Common myeloid progenitor, CD34-positive (primary cell): ENCODE measurements around the gene VEGFA.

Source experiments
- CTCF ChIA-PET: fragments of 350-600 bp; sonication (Branson Sonifier 250); formaldehyde crosslinking; loops from one replicate; lab custom pipeline; 2021; ENCODE audit warnings: antibody characterized with exemption; lab: Charles Lee
- POLR2A ChIA-PET: fragments of 350-600 bp; sonication (Branson Sonifier 250); formaldehyde crosslinking; loops from one replicate; lab custom pipeline; 2021; ENCODE audit warnings: antibody characterized with exemption; lab: Charles Lee
- DNase-seq, 3 donors: peaks; one replicate each; pipeline versions ENCODE4 v3.0.0 to v3.0.0-alpha.2; 2013
- H3K27ac ChIP-seq, 2 experiments: 1 replicate in 1 of 2; 2 replicates in 1 of 2; pipeline ENCODE4 v1.7.0; 2013; ENCODE audit warnings: inconsistent platforms in 2 of 2, low read length in 2 of 2, mild to moderate bottlenecking in 2 of 2, low read depth in 1 of 2, moderate library complexity in 1 of 2; ENCODE audit not compliant: severe bottlenecking in 2 of 2, insufficient read depth in 1 of 2, poor library complexity in 1 of 2
- H3K27me3 ChIP-seq, 5 experiments: replicated peaks in 2 of 5; 1 replicate in 3 of 5; 2 replicates in 2 of 5; pipeline versions ENCODE4 v1.6.1 to v1.7.0; 2013; ENCODE audit warnings: low read length in 4 of 5, mild to moderate bottlenecking in 2 of 5, moderate library complexity in 2 of 5, inconsistent platforms in 1 of 5; ENCODE audit not compliant: insufficient read depth in 5 of 5, control insufficient read depth in 4 of 5
- H3K36me3 ChIP-seq, 4 experiments: 1 replicate in 2 of 4; 2 replicates in 2 of 4; pipeline versions ENCODE4 v1.6.1 to v1.7.0; 2013; ENCODE audit warnings: low read length in 3 of 4, control low read depth in 1 of 4, mild to moderate bottlenecking in 1 of 4; ENCODE audit not compliant: control insufficient read depth in 4 of 4, insufficient read depth in 4 of 4
- H3K4me1 ChIP-seq, 4 experiments: 1 replicate in 3 of 4; 2 replicates in 1 of 4; pipeline versions ENCODE4 v1.6.1 to v1.7.1; 2013; ENCODE audit warnings: low read length in 3 of 4, mild to moderate bottlenecking in 3 of 4, control low read depth in 1 of 4, inconsistent platforms in 1 of 4, moderate library complexity in 1 of 4; ENCODE audit not compliant: control insufficient read depth in 4 of 4, insufficient read depth in 4 of 4; ENCODE audit errors: control extremely low read depth in 1 of 4
- H3K4me3 ChIP-seq, 7 experiments: 1 replicate in 4 of 7; 2 replicates in 3 of 7; pipeline versions ENCODE4 v1.5.1 to v1.7.0; 2013; ENCODE audit warnings: mild to moderate bottlenecking in 7 of 7, low read length in 6 of 7, moderate library complexity in 6 of 7, inconsistent platforms in 2 of 7, low read depth in 2 of 7, control low read depth in 1 of 7; ENCODE audit not compliant: insufficient read depth in 4 of 7, control insufficient read depth in 1 of 7; ENCODE audit errors: extremely low read depth in 1 of 7
- H3K9me3 ChIP-seq, 5 experiments: 1 replicate in 4 of 5; 2 replicates in 1 of 5; pipeline versions ENCODE4 v1.6.1 to v1.7.1; 2013; ENCODE audit warnings: low read length in 4 of 5, mild to moderate bottlenecking in 2 of 5, inconsistent platforms in 1 of 5, low read depth in 1 of 5, moderate library complexity in 1 of 5; ENCODE audit not compliant: control insufficient read depth in 4 of 5, insufficient read depth in 2 of 5; ENCODE audit errors: control extremely low read depth in 1 of 5
- WGBS: methylation state at CpG from one replicate; pipeline ENCODE4 v1.1.5; 2013; ENCODE audit not compliant: insufficient coverage; 5-methylcytosine and 5-hydroxymethylcytosine counted together

VEGFA gene

DNA sequence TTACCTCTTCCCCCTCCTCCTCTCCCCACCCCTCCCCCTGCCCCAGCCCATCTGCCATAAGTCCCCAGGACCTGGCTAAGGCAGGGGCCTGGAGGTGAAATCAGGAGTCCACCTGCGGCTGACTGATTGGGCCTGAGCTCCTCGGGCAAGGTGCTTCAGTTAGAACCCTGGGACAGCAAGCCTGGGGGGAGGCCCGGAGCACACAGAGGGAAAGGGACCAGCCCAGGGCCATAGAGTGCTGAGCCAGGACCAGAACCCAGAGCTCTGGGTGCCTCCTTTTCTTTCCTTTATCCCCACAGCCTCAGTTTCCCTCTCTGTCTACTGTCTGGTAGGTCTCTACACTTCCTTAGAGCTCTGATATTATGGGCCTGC lies 35.7 kb upstream of the VEGFA start:
- H3K36me3 ChIP-seq: no peaks in the 10 kb centered on the region
- ChIA-PET POLR2A (interaction anchor here (1.2 kb wide), 1 partner anchor 9 kb away, joined by 4 read pairs; no protein-coding TSS in a partner anchor), CTCF (interaction anchor here (0.8 to 2.6 kb wide), 8 partner anchors 10 to 40 kb away, joined by 3 to 12 read pairs (median 5); partner anchors contain the start of gene VEGFA)
- 83% methylated on average over 1 of the region's 3 CpGs for WGBS
- peak overlapping the region in 1 of 7 experiments; percentile 23 for H3K4me3 ChIP-seq
- no peaks in the 10 kb centered on the region for H3K27me3 ChIP-seq
- no peak for DNase-seq
- H3K9me3 ChIP-seq: peaks cover 0 to 5% (median 0%) of the 10 kb centered on the region in 5 experiments
- H3K4me1 ChIP-seq: peaks cover 2 to 29% (median 22%) of the 10 kb centered on the region in 4 experiments
- H3K27ac ChIP-seq: no peak overlapping the region

DNA sequence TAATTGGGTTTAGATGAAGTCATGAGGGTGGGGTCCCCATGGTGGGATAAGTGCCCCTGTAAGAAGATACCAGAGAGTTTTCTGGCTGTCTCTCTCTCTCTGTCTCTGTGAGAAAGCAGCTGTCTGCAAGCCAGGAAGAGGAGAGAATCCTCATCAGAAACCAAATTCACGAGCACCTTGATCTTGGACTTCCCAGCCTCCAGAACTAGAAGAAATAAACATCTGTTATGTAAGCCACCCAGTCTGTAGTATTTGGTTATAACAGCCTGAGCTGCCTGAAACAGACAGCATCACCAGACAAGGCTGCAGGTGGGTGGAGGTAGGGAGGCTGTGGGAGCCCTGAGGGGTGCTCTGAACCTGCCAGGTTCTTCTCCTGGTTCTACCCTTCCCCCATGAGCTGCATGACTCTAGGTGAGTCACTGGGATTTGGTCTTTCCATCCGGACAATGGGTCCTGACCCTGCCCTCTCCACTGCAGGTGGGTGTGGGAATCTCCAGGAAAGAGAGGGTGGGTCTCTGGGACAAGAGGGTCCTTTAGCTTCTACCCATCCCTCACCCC lies 34.3 kb upstream of the VEGFA start:
- no peak overlapping the region for H3K27ac ChIP-seq
- no peaks in the 10 kb centered on the region for H3K27me3 ChIP-seq
- POLR2A ChIA-PET: interaction anchor here (0.5 kb wide), 1 partner anchor 271 kb away, joined by 4 read pairs; no protein-coding TSS in a partner anchor
- WGBS: 83% methylated on average over 1 of the region's 2 CpGs
- CTCF ChIA-PET: interaction anchor here (0.7 to 2.6 kb wide), 7 partner anchors 11 to 123 kb away, joined by 3 to 12 read pairs (median 5); partner anchors contain the start of gene VEGFA
- DNase-seq: no peak
- no peaks in the 10 kb centered on the region for H3K36me3 ChIP-seq
- H3K4me3 ChIP-seq: no peak overlapping the region
- peaks cover 0 to 5% (median 0%) of the 10 kb centered on the region in 5 experiments for H3K9me3 ChIP-seq
- peaks cover 2 to 29% (median 25%) of the 10 kb centered on the region in 4 experiments for H3K4me1 ChIP-seq

DNA sequence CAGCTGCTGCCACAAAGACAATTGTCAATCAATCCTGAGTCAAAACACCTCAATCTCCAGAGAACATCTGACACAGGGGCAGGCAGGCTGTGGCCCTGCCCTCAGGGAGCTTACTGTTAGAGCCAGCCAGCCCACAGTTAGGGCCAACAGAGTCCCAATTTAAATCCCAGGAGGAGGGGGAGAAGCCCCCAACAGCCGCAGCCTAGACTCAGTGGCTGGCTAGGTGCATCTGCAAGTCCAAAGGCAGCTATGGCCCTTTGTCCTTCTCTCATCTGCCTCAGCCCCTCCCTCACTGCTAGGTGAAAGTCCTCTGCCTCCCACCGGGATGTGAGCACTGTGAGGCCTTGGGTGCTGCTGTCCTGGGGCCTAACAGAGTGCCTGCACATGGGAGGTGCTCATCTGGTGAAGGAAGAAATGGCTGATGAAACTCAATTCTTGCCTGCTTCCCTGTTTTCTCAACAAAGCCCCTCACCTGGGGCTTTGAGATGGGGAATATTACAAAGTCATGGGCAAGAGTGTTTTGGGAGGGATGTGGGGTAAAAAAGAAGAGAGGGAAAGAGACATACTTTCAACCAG lies 33.7 kb upstream of the VEGFA start:
- no peaks in the 10 kb centered on the region for H3K36me3 ChIP-seq
- 93% methylated on average over 2 of the region's 2 CpGs for WGBS
- peaks cover 0 to 2% (median 0%) of the 10 kb centered on the region in 5 experiments for H3K9me3 ChIP-seq
- H3K4me3 ChIP-seq: no peak overlapping the region
- ChIA-PET CTCF (interaction anchor here (0.7 to 2.6 kb wide), 4 partner anchors 12 to 68 kb away, joined by 4 to 12 read pairs (median 5); partner anchors contain the start of gene VEGFA), POLR2A (interaction anchor here (0.5 to 0.6 kb wide), 2 partner anchors 77 to 272 kb away, joined by 3 to 4 read pairs; no protein-coding TSS in a partner anchor)
- no peaks in the 10 kb centered on the region for H3K27me3 ChIP-seq
- DNase-seq: no peak
- no peak overlapping the region for H3K27ac ChIP-seq
- H3K4me1 ChIP-seq: peaks cover 2 to 32% (median 25%) of the 10 kb centered on the region in 4 experiments

DNA sequence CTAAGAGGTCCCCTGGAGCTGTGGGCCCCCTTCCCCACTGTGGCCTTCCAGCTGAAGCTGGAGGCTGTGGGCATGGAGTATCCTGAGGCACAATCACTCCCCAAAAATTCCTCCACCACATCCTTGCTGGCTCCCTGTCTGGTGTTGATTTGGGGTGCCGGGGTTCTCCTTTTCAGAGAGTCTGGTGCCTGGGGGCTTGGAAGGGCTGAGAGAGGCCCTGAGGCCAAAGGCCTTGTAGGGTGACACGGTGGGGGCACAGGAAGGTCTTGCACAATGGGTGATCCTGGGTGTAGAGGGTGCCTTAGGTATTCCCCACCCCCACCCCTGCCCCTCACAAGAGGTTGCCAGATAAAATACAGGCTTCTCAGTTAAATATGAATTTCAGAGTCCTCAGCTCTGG lies 33.2 kb upstream of the VEGFA start:
- ChIA-PET CTCF (interaction anchor here (1.4 to 1.5 kb wide), 2 partner anchors 32 to 36 kb away, joined by 5 read pairs; partner anchors contain the start of gene VEGFA), POLR2A (interaction anchor here (0.6 kb wide), 1 partner anchor 76 kb away, joined by 3 read pairs; no protein-coding TSS in a partner anchor)
- DNase-seq: no peak
- H3K27me3 ChIP-seq: no peaks in the 10 kb centered on the region
- H3K4me3 ChIP-seq: no peak overlapping the region
- H3K4me1 ChIP-seq: peaks cover 2 to 32% (median 25%) of the 10 kb centered on the region in 4 experiments
- no CpG with 5 or more reads among the region's 2 CpGs for WGBS
- no peaks in the 10 kb centered on the region for H3K9me3 ChIP-seq
- H3K27ac ChIP-seq: no peak overlapping the region
- no peaks in the 10 kb centered on the region for H3K36me3 ChIP-seq

DNA sequence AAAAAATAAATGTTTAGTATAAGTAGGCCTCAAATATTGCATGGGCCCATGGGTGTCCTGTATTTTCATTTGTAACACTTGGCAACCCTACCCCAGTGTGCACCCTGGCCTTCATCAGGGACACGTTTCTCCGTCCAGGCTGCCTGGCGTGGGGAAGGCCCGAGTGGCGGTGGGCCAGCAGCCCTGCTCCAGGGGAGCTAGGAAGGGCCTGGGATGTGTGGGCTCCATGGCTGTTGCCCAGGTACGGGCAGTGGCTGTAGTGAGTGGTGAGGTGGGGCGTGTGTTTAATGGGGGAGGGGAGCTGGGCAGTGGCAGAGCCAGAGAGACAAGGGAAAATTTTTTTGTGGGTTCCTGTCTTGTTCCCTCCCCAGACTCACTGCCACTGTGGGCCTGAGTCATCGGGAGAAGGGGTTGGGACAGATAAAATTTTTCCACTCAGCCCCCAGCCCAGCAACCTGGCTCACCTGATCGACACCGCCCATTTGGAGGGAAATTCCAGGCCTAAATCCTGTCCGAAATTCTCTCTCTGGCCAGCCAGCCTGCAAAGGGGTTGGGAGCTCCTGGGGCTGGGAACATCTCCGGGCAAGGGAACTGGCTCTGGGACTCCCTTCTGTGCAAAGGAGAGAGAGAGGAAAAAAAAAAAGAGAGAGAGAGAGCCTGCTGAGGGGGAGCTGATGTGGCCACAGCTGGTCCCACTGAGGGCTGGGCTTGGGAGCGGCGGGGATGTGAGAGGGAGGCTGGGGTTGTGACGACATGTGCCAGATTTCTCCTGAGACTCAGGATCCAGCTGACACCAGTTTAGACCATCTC lies 32.5 kb upstream of the VEGFA start:
- H3K27ac ChIP-seq: no peak overlapping the region
- H3K9me3 ChIP-seq: no peaks in the 10 kb centered on the region
- ChIA-PET POLR2A (interaction anchor here (0.6 kb wide), 1 partner anchor 76 kb away, joined by 3 read pairs; no protein-coding TSS in a partner anchor), CTCF (interaction anchor here (0.7 to 1.4 kb wide), 3 partner anchors 32 to 342 kb away, joined by 3 to 5 read pairs (median 3); partner anchors contain the start of gene VEGFA)
- WGBS: 91% methylated on average over 5 of the region's 15 CpGs
- H3K4me3 ChIP-seq: no peak overlapping the region
- H3K4me1 ChIP-seq: peaks cover 2 to 32% (median 25%) of the 10 kb centered on the region in 4 experiments
- no peak for DNase-seq
- H3K36me3 ChIP-seq: no peaks in the 10 kb centered on the region
- H3K27me3 ChIP-seq: no peaks in the 10 kb centered on the region

DNA sequence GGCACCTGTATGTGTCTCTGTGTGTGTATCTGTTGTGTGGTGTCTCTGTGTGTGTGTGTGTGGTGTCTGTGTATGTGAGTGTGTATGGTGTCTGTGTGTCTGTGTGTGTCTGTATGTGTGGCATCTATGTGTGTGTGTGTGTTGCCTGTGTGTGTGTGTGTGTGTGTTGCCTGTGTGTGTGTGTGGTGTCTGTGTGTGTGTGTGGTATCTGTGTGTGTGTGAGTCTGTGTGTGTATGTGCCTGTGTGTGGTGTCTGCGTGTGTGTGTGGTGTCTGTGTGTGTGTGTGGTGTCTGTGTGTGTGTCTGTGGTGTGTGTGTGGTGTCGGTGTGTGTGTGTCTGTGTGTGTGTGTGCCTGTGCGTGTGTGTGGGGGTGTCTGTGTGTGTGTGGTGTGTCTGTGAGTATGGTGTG lies 31.7 kb upstream of the VEGFA start:
- Histone ChIP-seq H3K9me3 (no peaks in the 10 kb centered on the region), H3K4me3 (no peak overlapping the region), H3K27ac (no peak overlapping the region), H3K36me3 (no peaks in the 10 kb centered on the region), H3K27me3 (no peaks in the 10 kb centered on the region), H3K4me1 (peaks cover 2 to 32% (median 25%) of the 10 kb centered on the region in 4 experiments)
- POLR2A ChIA-PET: no interaction called here
- CTCF ChIA-PET: no interaction called here
- 67% methylated on average over 3 of the region's 3 CpGs for WGBS
- no peak for DNase-seq
